Measurements from ENCODE around the gene SYS1. TPM values are rescaled to one million over a fixed set of nuclear protein-coding genes. Genes with fewer than 3 reads are reported as not detected.

The SYS1 gene
- total RNA-seq, 2 donors from 2014 or later: 29.9 to 32.9 TPM

Other genes starting within 250 kb of the SYS1 start
- gene WFDC5, start 248.0 kb upstream of the SYS1 start, total RNA-seq: 1 to 10 TPM in 1 of 2 donors, not detected in 1; 5.4 TPM
- not detected for gene WFDC12, start 238.7 kb upstream of the SYS1 start, total RNA-seq
- not detected for gene PI3, start 188.3 kb upstream of the SYS1 start, total RNA-seq
- gene SEMG1, start 156.1 kb upstream of the SYS1 start, total RNA-seq: not detected
- gene SEMG2, start 141.8 kb upstream of the SYS1 start, total RNA-seq: not detected
- gene SLPI, start 108.6 kb upstream of the SYS1 start, total RNA-seq: not detected
- not detected for gene RBPJL, start 56.3 kb upstream of the SYS1 start, total RNA-seq
- gene MATN4, start 54.9 kb upstream of the SYS1 start, total RNA-seq: under 1 TPM; 0.11 to 0.66 TPM
- 10 to 100 TPM; 21.6 to 62.6 TPM for gene SDC4, start 14.7 kb upstream of the SYS1 start, total RNA-seq
- under 1 TPM; 0.11 to 0.50 TPM for gene TP53TG5, start 15.2 kb downstream of the SYS1 start, total RNA-seq
- 10 to 100 TPM in 1 of 2 donors, 1 to 10 TPM in 1; 4.6 to 12.5 TPM for gene DBNDD2, start 45.1 kb downstream of the SYS1 start, total RNA-seq
- gene PIGT, start 53.0 kb downstream of the SYS1 start, total RNA-seq: 10 to 100 TPM; 34.4 to 67.9 TPM
- 1 to 10 TPM in 1 of 2 donors, not detected in 1; 3.5 TPM for gene WFDC2, start 106.6 kb downstream of the SYS1 start, total RNA-seq
- not detected for gene SPINT3, start 152.5 kb downstream of the SYS1 start, total RNA-seq
- not detected for gene WFDC6, start 176.3 kb downstream of the SYS1 start, total RNA-seq
- gene EPPIN, start 184.2 kb downstream of the SYS1 start, total RNA-seq: not detected
- not detected for gene WFDC8, start 216.1 kb downstream of the SYS1 start, total RNA-seq

Measured in activated T-helper 17 cell treated with anti-CD3 and anti-CD28 coated beads, Interleukin-2, amount 50 U/mL, for 72 hours (primary cell).